Adrenal gland (tissue), 12 donors: ENCODE data around the gene LYRM1. TPM values are rescaled to one million over a fixed set of nuclear protein-coding genes. Genes with fewer than 3 reads are reported as not detected.

Experiments used
- DNase-seq, 7 donors: peaks; one replicate each; pipeline ENCODE4 v3.0.0-alpha.2; 2019 to 2020
- H3K27ac ChIP-seq, 5 donors: fragments of 200-600 bp; sonication (generic) in 4 of 5; 1 replicate in 3 of 5; 2 replicates in 2 of 5; pipeline versions ENCODE4 v1.5.1 to v1.8.0; 2016 to 2020; ENCODE audit warnings: mild to moderate bottlenecking in 1 of 5
- H3K27me3 ChIP-seq: fragments of 200-600 bp; 2 replicates; pipeline ENCODE4 v1.8.0; 2021
- H3K36me3 ChIP-seq, 2 donors: fragments of 200-600 bp; replicated peaks in 1 of 2; 1 replicate in 1 of 2; 2 replicates in 1 of 2; pipeline versions ENCODE4 v1.5.1 to v1.8.0; 2018 to 2022
- H3K4me1 ChIP-seq, 2 donors: fragments of 200-600 bp; replicated peaks in 1 of 2; 1 replicate in 1 of 2; 2 replicates in 1 of 2; pipeline versions ENCODE4 v1.5.1 to v1.8.0; 2018 to 2021
- H3K4me3 ChIP-seq, 4 donors: fragments of 200-600 bp; sonication (generic) in 3 of 4; one replicate each; pipeline ENCODE4 v1.5.1; 2016 to 2018
- H3K9me3 ChIP-seq, 3 donors: fragments of 200-600 bp; sonication (generic) in 1 of 3; replicated peaks in 1 of 3; 1 replicate in 2 of 3; 2 replicates in 1 of 3; pipeline versions ENCODE4 v1.5.1 to v1.8.0; 2016 to 2021
- CTCF ChIP-seq, 6 experiments: fragments of 450-650 bp in 4 of 6; fragments of 200-600 bp in 2 of 6; sonication (generic) in 1 of 6; IDR thresholded peaks; 1 replicate in 5 of 6; 2 replicates in 1 of 6; pipeline versions ENCODE4 v1.5.1 to v1.8.0; 2016 to 2021; ENCODE audit warnings: antibody characterized with exemption in 6 of 6, mild to moderate bottlenecking in 2 of 6, moderate library complexity in 1 of 6
- POLR2A ChIP-seq, 2 donors: fragments of 450-650 bp; IDR thresholded peaks; one replicate each; pipeline ENCODE4 v1.6.1; 2017; ENCODE audit warnings: antibody characterized with exemption in 2 of 2, mild to moderate bottlenecking in 2 of 2, moderate library complexity in 1 of 2
- WGBS, 4 donors: extraction: QIAGEN DNeasy Blood & Tissue Kit in 2 of 4; methylation state at CpG; one replicate each; pipeline versions ENCODE4 v1.1.5 to v1.1.7; 2013 to 2017; 5-methylcytosine and 5-hydroxymethylcytosine counted together
- intact Hi-C, 2 donors: fragments of 100-400 bp; cut with DNase I; formaldehyde crosslinking; loops; one replicate each; pipeline versions ENCODE4 v1.14.1 to v1.15.0; 2022 to 2023
- polyA plus RNA-seq, 3 donors: library from polyadenylated mRNA; stranded (reverse); fragments of 200-250 nt in 2 of 3; fragments of 350-450 nt in 1 of 3; fragmentation: Illumina TruSeq in 1 of 3; extraction: RNeasy Lipid Tissue Mini Kit (QIAGEN cat#74804) in 1 of 3; gene quantifications; one replicate each; pipeline ENCODE4 v1.2.3, GENCODE V29; 2013 to 2014
- total RNA-seq, 9 donors: library from RNA; depleted of rRNA in 4 of 9; stranded (reverse); fragments of >200 nt in 4 of 9; fragments of 120-200 nt in 1 of 9; fragmentation: NEBNext Ultra II Directional in 1 of 9; extraction: Animal tissue kit (Norgen Biotek cat#: 25700) in 1 of 9; gene quantifications; one replicate each; pipeline versions ENCODE4 v1.1.0 to v1.2.4, GENCODE V29; 2013 to 2023
- donor health status: healthy with polysubstance abuse.
- donor health status: Bipolar disorder and iron deficiency.
- donor health status: DM: yes; HTN: yes; CAD: no.
- donor health status: DM: no; HTN: no; CAD: no.
- donor health status: DM: no; HTN: no; CAD: no.
- donor health status: DM: yes; HTN: yes; CAD: no.

LYRM1 gene
- total and polyA plus RNA-seq, 12 donors: 18.0 to 74.0 (median 38.0) TPM

DNA sequence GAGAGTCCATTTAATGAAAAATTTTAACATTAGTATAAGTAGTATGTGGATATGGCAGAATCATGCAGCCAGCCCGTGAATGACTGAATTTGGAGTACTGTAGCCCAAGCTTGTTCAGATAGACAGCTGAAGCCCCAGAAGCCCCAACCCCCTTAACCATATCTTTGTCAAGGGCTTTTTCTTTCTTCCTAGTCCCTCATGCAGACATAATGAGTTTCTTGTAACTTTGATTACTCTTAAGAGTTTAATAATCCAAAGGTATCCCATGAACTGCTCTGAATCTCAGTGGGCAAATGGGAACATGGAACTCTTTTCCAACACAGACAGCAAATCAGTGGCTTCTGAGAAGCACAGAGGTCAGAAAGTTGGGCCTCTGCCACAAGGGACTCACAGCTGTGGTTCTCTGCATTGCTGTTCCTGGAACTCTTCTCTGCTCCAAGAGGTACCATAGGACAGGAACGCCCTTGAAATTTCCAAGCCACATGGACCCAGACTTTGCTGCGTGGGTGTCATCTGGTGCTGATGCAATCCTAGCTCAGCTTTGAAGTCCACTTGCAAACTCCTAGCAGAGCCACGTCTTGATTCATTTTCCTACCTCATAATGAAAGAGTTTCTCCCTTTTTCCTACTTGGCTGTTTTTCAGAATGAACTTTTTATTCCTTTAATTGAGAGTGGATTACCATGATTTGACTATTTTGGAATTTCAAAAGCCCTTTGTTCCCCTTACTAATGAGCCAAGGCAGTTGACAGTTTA is 18.1 kb downstream of the LYRM1 start:
- Histone ChIP-seq H3K27me3 (no peaks in the 10 kb centered on the region), H3K9me3 (no peaks in the 10 kb centered on the region), H3K4me1 (peaks cover 0 to 16% of the 10 kb centered on the region in 2 donors), H3K36me3 (no peaks in the 10 kb centered on the region), H3K27ac (peak overlapping the region in 2 of 5 donors; percentile 5 to 10), H3K4me3 (no peak overlapping the region)
- peak; percentile 32 to 83 (median 74) for DNase-seq
- TF ChIP-seq CTCF (IDR thresholded peaks at IDR 0.05) (no peak), POLR2A (IDR thresholded peaks at IDR 0.05) (no peak)
- intact Hi-C loops: no loop called here
- WGBS, 4 donors: 48 to 69% (median 57%) methylated on average over 4 of the region's 4 CpGs

GRCh38 chr16:20920091-20920490 is 19.5 kb downstream of the LYRM1 start:
- WGBS, 4 donors: 92 to 96% (median 94%) methylated on average over 5 of the region's 5 CpGs

DNA sequence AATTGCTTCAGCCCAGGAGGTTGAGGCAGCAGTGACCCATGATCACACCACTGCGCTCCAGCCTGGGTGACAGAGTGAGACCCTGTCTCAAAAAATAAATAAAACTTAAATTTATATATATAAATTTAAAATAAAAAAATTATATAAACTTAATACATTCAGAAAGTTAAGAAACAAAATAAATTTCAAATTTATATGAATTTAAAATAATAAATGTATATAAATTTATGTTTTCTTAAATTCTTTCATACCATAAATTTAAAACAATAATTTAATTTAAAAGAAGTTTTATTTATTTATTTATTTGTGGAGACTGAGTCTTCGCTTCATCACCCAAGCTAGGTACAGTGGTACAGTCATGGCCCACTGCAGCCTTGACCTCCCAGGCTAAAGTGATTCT is 20.2 kb downstream of the LYRM1 start:
- Histone ChIP-seq H3K36me3 (peaks cover 0 to 4% of the 10 kb centered on the region in 2 donors), H3K27me3 (no peaks in the 10 kb centered on the region), H3K9me3 (no peaks in the 10 kb centered on the region), H3K27ac (no peak overlapping the region), H3K4me3 (no peak overlapping the region), H3K4me1 (peaks cover 0 to 12% of the 10 kb centered on the region in 2 donors)
- intact Hi-C loops: no loop called here
- no peak for DNase-seq
- TF ChIP-seq POLR2A (IDR thresholded peaks at IDR 0.05) (no peak), CTCF (IDR thresholded peaks at IDR 0.05) (no peak)
- 97 to 100% (median 98%) methylated on average over 2 of the region's 2 CpGs for WGBS, 4 donors

More at GRCh38 chr16:20920091-20920490, 19.5 kb downstream of the LYRM1 start:
- peaks cover 0 to 4% of the 10 kb centered on the region in 2 donors for H3K36me3 ChIP-seq
- H3K27ac ChIP-seq: no peak overlapping the region
- no peak overlapping the region for H3K4me3 ChIP-seq
- intact Hi-C loops: no loop called here
- H3K27me3 ChIP-seq: no peaks in the 10 kb centered on the region
- H3K9me3 ChIP-seq: no peaks in the 10 kb centered on the region
- TF ChIP-seq CTCF (IDR thresholded peaks at IDR 0.05) (no peak), POLR2A (IDR thresholded peaks at IDR 0.05) (no peak)
- peaks cover 0 to 12% of the 10 kb centered on the region in 2 donors for H3K4me1 ChIP-seq
- no peak for DNase-seq

DNA sequence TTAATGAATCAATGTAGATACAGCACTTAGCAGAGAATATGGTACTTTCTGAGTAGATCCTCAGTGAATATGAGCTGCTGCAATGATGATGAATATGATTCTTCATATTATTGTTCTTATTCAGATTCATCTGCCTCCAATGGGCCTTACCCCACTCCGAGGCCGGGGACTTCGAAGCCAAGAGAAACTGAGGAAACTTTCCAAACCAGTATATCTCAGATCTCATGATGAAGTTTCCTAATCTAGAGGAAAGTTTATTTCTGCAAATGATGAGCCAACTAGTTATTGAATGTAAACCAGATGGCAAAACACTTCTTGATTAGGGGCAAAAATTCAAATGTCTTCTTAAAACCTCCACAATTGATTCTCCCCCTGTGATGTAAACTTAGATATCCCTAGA is 23.3 kb downstream of the LYRM1 start:
- H3K27me3 ChIP-seq: no peaks in the 10 kb centered on the region
- no peak for DNase-seq
- H3K27ac ChIP-seq: no peak overlapping the region
- intact Hi-C loops: no loop called here
- H3K4me3 ChIP-seq: no peak overlapping the region
- 88 to 97% (median 95%) methylated on average over 3 of the region's 3 CpGs for WGBS, 4 donors
- H3K9me3 ChIP-seq: no peaks in the 10 kb centered on the region
- peaks cover 0 to 4% of the 10 kb centered on the region in 2 donors for H3K4me1 ChIP-seq
- TF ChIP-seq CTCF (IDR thresholded peaks at IDR 0.05) (no peak), POLR2A (IDR thresholded peaks at IDR 0.05) (no peak)
- H3K36me3 ChIP-seq: peaks cover 0 to 4% of the 10 kb centered on the region in 2 donors
